Liver (tissue), 3 donors: ENCODE measurements around the gene PCTP.

ENCODE experiments used
- CTCF ChIP-seq: fragments of 150-350 bp; IDR thresholded peaks from 2 replicates; pipeline ENCODE4 v1.5.1; 2017; ENCODE audit warnings: improper control_type of control experiment, low read depth, low read length; ENCODE audit not compliant: missing input control
- MAX ChIP-seq: IDR thresholded peaks from 2 replicates; pipeline ENCODE4 v1.6.1; 2016; ENCODE audit warnings: antibody characterized with exemption
- RAD21 ChIP-seq, 2 donors: IDR thresholded peaks; 2 replicates each; pipeline ENCODE4 v1.6.1; 2016; ENCODE audit warnings: antibody characterized with exemption in 2 of 2, mild to moderate bottlenecking in 2 of 2
- YY1 ChIP-seq: IDR thresholded peaks from 2 replicates; pipeline ENCODE4 v1.6.1; 2016; ENCODE audit warnings: antibody characterized with exemption, mild to moderate bottlenecking
- donor health status: healthy.
- donor health status: healthy.

GRCh38 chr17:55727920-55728319, 22.9 kb upstream of the PCTP start:
- no peak for TF ChIP-seq CTCF
- TF ChIP-seq MAX, result no peak
- no peak for TF ChIP-seq RAD21 (IDR thresholded peaks at IDR 0.05)
- no peak for TF ChIP-seq YY1
